Esophagus muscularis mucosa (tissue), 4 donors: Measurements from ENCODE around the gene HID1.

Source experiments
- CTCF ChIP-seq, 3 experiments: fragments of 200-600 bp in 2 of 3; fragments of 450-650 bp in 1 of 3; sonication (generic) in 2 of 3; IDR thresholded peaks; one replicate each; pipeline ENCODE4 v1.5.1; 2017 to 2019; ENCODE audit warnings: antibody characterized with exemption in 3 of 3, mild to moderate bottlenecking in 2 of 3, moderate library complexity in 1 of 3
- EP300 ChIP-seq: sonication (generic); formaldehyde crosslinking; IDR thresholded peaks from one replicate; pipeline ENCODE4 v1.6.1; 2017; ENCODE audit warnings: antibody characterized with exemption
- POLR2AphosphoS5 ChIP-seq, 2 donors: sonication (generic); formaldehyde crosslinking; IDR thresholded peaks; one replicate each; pipeline ENCODE4 v1.6.1; 2017; ENCODE audit warnings: antibody characterized with exemption in 2 of 2

- no peak for TF ChIP-seq CTCF (IDR thresholded peaks at IDR 0.05)
- TF ChIP-seq POLR2AphosphoS5 (IDR thresholded peaks at IDR 0.05): no peak
- no peak for TF ChIP-seq EP300
Measured at GRCh38 chr17:74964246-74964761, 8.3 kb downstream of the HID1 start.
